HepG2 (cell line): ENCODE results near the gene UNC5C. TPM values are rescaled to one million over a fixed set of nuclear protein-coding genes. Genes with fewer than 3 reads are reported as not detected.
A peak's percentile ranks its signal among the peaks of the same experiment; 100 is the strongest.

Experiments
- ATAC-seq: fragments of 200-7000 bp; cut with Tn5 transposase; 3 replicates; pipeline ENCODE4 v1.9.1; 2020; ENCODE audit warnings: mild to moderate bottlenecking, moderate library complexity
- BruUV-seq: library from RNA; stranded (reverse); fragments of 400-500 nt; replicated peaks from 2 replicates; lab custom pipeline; 2021; lab: Mats Ljungman, UMichigan
- CTCF ChIA-PET: fragments of 300-600 bp; formaldehyde crosslinking; extraction: SDS; loops from one replicate; lab custom pipeline; 2021; ENCODE audit warnings: low total read pairs, inconsistent platforms, low intra/inter-chr PET ratio; lab: Yijun Ruan, JAX
- POLR2A ChIA-PET: fragments of 350-600 bp; sonication (Branson Sonifier 250); formaldehyde crosslinking; loops from one replicate; lab custom pipeline; 2020; ENCODE audit warnings: antibody characterized with exemption, inconsistent platforms; lab: Yijun Ruan, JAX
- DNase-seq: peaks from one replicate; pipeline ENCODE4 v3.0.0-alpha.2; 2015; ENCODE audit warnings: low spot score
- FAIRE-seq: peaks from 3 replicates; lab custom pipeline; 2011; peaks lifted over from hg19 to GRCh38; lab: Jason Lieb, UNC
- H2AFZ ChIP-seq: one replicate; pipeline ENCODE4 v1.6.1; 2011; ENCODE audit warnings: low read length, inconsistent platforms
- H3K27ac ChIP-seq: fragments of 300-600 bp; 3 replicates; pipeline ENCODE4 v1.8.0; 2011; ENCODE audit warnings: mixed run types, mild to moderate bottlenecking, mixed read lengths, low read length, inconsistent platforms; ENCODE audit not compliant: insufficient read depth; ENCODE audit errors: extremely low read length
- H3K27me3 ChIP-seq, 2 experiments: fragments of 200-600 bp in 1 of 2; 2 replicates in 1 of 2; 3 replicates in 1 of 2; pipeline versions ENCODE4 v1.6.0 to v1.8.0; 2011; ENCODE audit warnings: low read length in 2 of 2, mild to moderate bottlenecking in 2 of 2, moderate library complexity in 2 of 2, inconsistent platforms in 1 of 2; ENCODE audit not compliant: insufficient read depth in 2 of 2, control insufficient read depth in 1 of 2
- H3K36me3 ChIP-seq, 2 experiments: fragments of 200-600 bp in 1 of 2; replicated peaks in 1 of 2; 2 replicates in 1 of 2; 3 replicates in 1 of 2; pipeline versions ENCODE4 v1.5.1 to v1.8.0; 2011; ENCODE audit warnings: low read length in 2 of 2, inconsistent platforms in 1 of 2; ENCODE audit not compliant: insufficient read depth in 2 of 2, control insufficient read depth in 1 of 2
- H3K4me1 ChIP-seq: 2 replicates; pipeline ENCODE4 v1.5.1; 2012; ENCODE audit warnings: low read length, inconsistent platforms; ENCODE audit not compliant: insufficient read depth
- H3K4me2 ChIP-seq: 2 replicates; pipeline ENCODE4 v1.6.0; 2011; ENCODE audit warnings: low read depth, low read length, inconsistent platforms
- H3K4me3 ChIP-seq, 3 experiments: fragments of 200-600 bp in 1 of 3; sonication (generic), shearing (Covaris generic) in 1 of 3; replicated peaks in 1 of 3; 2 replicates each; pipeline ENCODE4 v1.5.1; 2011 to 2016; ENCODE audit warnings: low read length in 3 of 3, inconsistent platforms in 2 of 3, low read depth in 2 of 3, mild to moderate bottlenecking in 2 of 3, control low read depth in 1 of 3, mixed read lengths in 1 of 3; ENCODE audit not compliant: insufficient read depth in 1 of 3
- H3K79me2 ChIP-seq: one replicate; pipeline ENCODE4 v1.6.1; 2011; ENCODE audit warnings: low read length, inconsistent platforms; ENCODE audit not compliant: insufficient read depth
- H3K9ac ChIP-seq: 2 replicates; pipeline ENCODE4 v1.6.0; 2011; ENCODE audit warnings: mild to moderate bottlenecking, low read depth, low read length, inconsistent platforms; ENCODE audit not compliant: insufficient read depth
- H3K9me3 ChIP-seq: 2 replicates; pipeline ENCODE4 v1.5.1; 2012; ENCODE audit warnings: mild to moderate bottlenecking, low read length
- H4K20me1 ChIP-seq: 2 replicates; pipeline ENCODE4 v1.6.0; 2011; ENCODE audit warnings: inconsistent platforms, mild to moderate bottlenecking, low read length, moderate library complexity; ENCODE audit not compliant: insufficient read depth
- FOSL2 ChIP-seq: sonication (generic); formaldehyde crosslinking; IDR thresholded peaks from 2 replicates; pipeline ENCODE4 v1.4.0; 2020; ENCODE audit warnings: missing genetic modification reagents
- MATR3 ChIP-seq: sonication (generic); formaldehyde crosslinking; IDR thresholded peaks from 2 replicates; pipeline ENCODE4 v1.4.0; 2020; ENCODE audit warnings: missing genetic modification reagents
- ZNF569 ChIP-seq: sonication (generic); formaldehyde crosslinking; IDR thresholded peaks from 2 replicates; pipeline ENCODE4 v1.5.0; 2020; ENCODE audit warnings: mild to moderate bottlenecking, missing genetic modification reagents, moderate library complexity, borderline replicate concordance
- ZNF772 ChIP-seq: sonication (generic); formaldehyde crosslinking; IDR thresholded peaks from 2 replicates; pipeline ENCODE4 v1.5.0; 2020; ENCODE audit warnings: mild to moderate bottlenecking, missing genetic modification reagents
- WGBS: methylation state at CpG from one replicate; pipeline ENCODE4 v1.1.6; 2017; ENCODE audit warnings: low lambda C conversion rate; 5-methylcytosine and 5-hydroxymethylcytosine counted together
- in situ Hi-C: cut with HindIII; loops from 2 replicates; pipeline ENCODE4 v1.10.0; 2017; ENCODE audit warnings: low pct_unique_long_range_greater_than_20kb; ENCODE audit not compliant: extremely low pct_ligation_motif_present
- intact Hi-C: fragments of 100-400 bp; cut with micrococcal nuclease; formaldehyde crosslinking; loops from one replicate; pipeline ENCODE4 v1.10.0; 2022; ENCODE audit not compliant: unreplicated experiment
- polyA plus RNA-seq, 8 experiments: library from polyadenylated mRNA; depleted of rRNA in 3 of 8; stranded (reverse) in 7 of 8; unstranded in 1 of 8; fragments of >200 nt; fragmentation: Illumina TruSeq in 4 of 8; extraction: Trizol in 4 of 8; gene quantifications; 2 replicates each; pipeline versions ENCODE4 v1.2.1 to v1.2.3, GENCODE V29; 2011 to 2016; ENCODE audit warnings: low read depth in 4 of 8, missing spikeins in 1 of 8, mixed read lengths in 1 of 8; ENCODE audit not compliant: insufficient read depth in 1 of 8
- total RNA-seq, 5 experiments: library from RNA; depleted of rRNA; stranded (reverse); fragments of >200 nt; fragmentation: Illumina TruSeq; extraction: Trizol; gene quantifications; 2 replicates each; pipeline ENCODE4 v1.2.3, GENCODE V29; 2016; ENCODE audit warnings: low read depth in 1 of 5
- TF ChIP-seq, protein P1 (sequence below): IDR thresholded peaks from 2 replicates; pipeline ENCODE4 v1.6.1; 2016; ENCODE audit warnings: missing compliant biosample characterization, missing genetic modification reagents, borderline replicate concordance
- TF ChIP-seq, protein P2 (sequence below): IDR thresholded peaks from 2 replicates; pipeline ENCODE4 v1.6.1; 2016; ENCODE audit warnings: low read depth, missing genetic modification reagents, missing compliant biosample characterization
- TF ChIP-seq, protein P3 (sequence below), 2 experiments: fragments of 450-650 bp in 1 of 2; sonication (generic) in 1 of 2; formaldehyde crosslinking; IDR thresholded peaks; 2 replicates each; pipeline versions ENCODE4 v1.5.0 to v1.8.0; 2020 to 2022; ENCODE audit warnings: mild to moderate bottlenecking in 1 of 2, missing genetic modification reagents in 1 of 2

UNC5C gene
- total and polyA plus RNA-seq, 2 of the 13 experiments (the other 11 are each of a cell fraction or from before 2014, with no cell fraction given), result not detected

DNA sequence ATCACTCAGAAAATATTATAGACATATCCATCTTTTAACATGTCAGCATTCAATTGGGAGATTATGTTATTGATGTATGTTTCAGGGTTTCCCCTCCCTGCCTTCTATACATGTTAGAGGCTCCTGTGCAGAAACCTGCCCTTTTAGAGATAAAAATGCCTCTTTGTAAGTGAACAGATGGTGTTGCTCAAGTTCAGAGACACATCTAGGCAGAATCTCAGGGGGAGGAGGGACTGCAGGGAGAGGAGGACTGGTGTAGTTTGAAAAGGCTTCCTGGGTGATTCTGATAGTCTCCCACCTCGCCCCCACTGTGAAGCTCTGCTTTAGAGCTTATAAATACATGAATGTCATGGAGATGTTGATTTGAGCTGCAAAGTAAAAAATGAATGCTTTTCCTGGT, 12.0 kb upstream of the UNC5C start (continued):
- TF ChIP-seq, protein P1, sequence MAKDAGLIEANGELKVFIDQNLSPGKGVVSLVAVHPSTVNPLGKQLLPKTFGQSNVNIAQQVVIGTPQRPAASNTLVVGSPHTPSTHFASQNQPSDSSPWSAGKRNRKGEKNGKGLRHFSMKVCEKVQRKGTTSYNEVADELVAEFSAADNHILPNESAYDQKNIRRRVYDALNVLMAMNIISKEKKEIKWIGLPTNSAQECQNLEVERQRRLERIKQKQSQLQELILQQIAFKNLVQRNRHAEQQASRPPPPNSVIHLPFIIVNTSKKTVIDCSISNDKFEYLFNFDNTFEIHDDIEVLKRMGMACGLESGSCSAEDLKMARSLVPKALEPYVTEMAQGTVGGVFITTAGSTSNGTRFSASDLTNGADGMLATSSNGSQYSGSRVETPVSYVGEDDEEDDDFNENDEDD (CRISPR knock-in tag), result no peak
- TF ChIP-seq MATR3, result no peak
- TF ChIP-seq ZNF772 (CRISPR knock-in tag), result no peak
- TF ChIP-seq, protein P2, sequence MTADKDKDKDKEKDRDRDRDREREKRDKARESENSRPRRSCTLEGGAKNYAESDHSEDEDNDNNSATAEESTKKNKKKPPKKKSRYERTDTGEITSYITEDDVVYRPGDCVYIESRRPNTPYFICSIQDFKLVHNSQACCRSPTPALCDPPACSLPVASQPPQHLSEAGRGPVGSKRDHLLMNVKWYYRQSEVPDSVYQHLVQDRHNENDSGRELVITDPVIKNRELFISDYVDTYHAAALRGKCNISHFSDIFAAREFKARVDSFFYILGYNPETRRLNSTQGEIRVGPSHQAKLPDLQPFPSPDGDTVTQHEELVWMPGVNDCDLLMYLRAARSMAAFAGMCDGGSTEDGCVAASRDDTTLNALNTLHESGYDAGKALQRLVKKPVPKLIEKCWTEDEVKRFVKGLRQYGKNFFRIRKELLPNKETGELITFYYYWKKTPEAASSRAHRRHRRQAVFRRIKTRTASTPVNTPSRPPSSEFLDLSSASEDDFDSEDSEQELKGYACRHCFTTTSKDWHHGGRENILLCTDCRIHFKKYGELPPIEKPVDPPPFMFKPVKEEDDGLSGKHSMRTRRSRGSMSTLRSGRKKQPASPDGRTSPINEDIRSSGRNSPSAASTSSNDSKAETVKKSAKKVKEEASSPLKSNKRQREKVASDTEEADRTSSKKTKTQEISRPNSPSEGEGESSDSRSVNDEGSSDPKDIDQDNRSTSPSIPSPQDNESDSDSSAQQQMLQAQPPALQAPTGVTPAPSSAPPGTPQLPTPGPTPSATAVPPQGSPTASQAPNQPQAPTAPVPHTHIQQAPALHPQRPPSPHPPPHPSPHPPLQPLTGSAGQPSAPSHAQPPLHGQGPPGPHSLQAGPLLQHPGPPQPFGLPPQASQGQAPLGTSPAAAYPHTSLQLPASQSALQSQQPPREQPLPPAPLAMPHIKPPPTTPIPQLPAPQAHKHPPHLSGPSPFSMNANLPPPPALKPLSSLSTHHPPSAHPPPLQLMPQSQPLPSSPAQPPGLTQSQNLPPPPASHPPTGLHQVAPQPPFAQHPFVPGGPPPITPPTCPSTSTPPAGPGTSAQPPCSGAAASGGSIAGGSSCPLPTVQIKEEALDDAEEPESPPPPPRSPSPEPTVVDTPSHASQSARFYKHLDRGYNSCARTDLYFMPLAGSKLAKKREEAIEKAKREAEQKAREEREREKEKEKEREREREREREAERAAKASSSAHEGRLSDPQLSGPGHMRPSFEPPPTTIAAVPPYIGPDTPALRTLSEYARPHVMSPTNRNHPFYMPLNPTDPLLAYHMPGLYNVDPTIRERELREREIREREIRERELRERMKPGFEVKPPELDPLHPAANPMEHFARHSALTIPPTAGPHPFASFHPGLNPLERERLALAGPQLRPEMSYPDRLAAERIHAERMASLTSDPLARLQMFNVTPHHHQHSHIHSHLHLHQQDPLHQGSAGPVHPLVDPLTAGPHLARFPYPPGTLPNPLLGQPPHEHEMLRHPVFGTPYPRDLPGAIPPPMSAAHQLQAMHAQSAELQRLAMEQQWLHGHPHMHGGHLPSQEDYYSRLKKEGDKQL (CRISPR knock-in tag), result no peak

DNA sequence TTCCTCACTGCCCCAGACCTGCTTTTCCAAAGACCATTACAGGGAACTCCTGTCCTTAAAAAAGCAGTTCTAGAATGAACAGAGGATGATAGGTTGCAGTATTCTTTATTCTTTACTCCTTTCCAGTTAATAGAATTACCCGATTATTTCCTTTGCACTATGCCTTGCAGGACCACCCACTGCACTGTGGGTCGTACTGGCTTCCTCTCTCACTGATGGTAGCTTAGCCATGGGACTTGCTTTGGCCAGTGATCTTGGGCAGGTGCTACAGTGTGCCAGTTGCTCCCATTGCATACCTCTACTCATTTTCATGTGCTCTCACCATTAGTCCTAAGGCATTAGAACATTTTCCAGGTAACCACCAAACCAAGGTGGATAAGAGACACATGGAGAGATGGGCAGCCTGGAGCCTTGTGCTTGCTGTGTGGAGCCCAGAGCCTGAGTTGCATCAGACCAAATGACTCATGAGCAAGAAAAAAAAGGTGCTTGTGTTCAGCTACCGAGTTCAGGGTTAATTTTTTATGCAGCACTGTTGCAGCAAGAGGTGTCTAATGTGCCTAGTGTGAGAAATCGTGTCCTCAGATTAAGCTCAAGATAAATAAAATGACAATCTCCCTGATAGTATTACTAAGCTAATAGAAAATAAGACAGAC, 7.6 kb upstream of the UNC5C start:
- DNase-seq, result no peak
- Histone ChIP-seq H3K4me2 (no peak overlapping the region), H3K27ac (no peak overlapping the region), H3K4me3 (no peak overlapping the region), H3K27me3 (no peaks in the 10 kb centered on the region), H3K4me1 (no peaks in the 10 kb centered on the region), H3K9me3 (no peaks in the 10 kb centered on the region), H2AFZ (no peak overlapping the region), H3K79me2 (no peaks in the 10 kb centered on the region), H3K36me3 (no peaks in the 10 kb centered on the region), H3K9ac (no peak overlapping the region), H4K20me1 (no peaks in the 10 kb centered on the region)
- FAIRE-seq, result no peak
- no TSS peak for BruUV-seq
- 4% methylated on average over 4 of the region's 4 CpGs for WGBS
- intact Hi-C loops (no loop called here), in situ Hi-C loops (no loop called here)
- ATAC-seq, result no peak
- POLR2A ChIA-PET, result no interaction called here
- TF ChIP-seq ZNF569 (CRISPR knock-in tag) (no peak), FOSL2 (CRISPR knock-in tag) (peak; percentile 77)
- TF ChIP-seq, protein P3, sequence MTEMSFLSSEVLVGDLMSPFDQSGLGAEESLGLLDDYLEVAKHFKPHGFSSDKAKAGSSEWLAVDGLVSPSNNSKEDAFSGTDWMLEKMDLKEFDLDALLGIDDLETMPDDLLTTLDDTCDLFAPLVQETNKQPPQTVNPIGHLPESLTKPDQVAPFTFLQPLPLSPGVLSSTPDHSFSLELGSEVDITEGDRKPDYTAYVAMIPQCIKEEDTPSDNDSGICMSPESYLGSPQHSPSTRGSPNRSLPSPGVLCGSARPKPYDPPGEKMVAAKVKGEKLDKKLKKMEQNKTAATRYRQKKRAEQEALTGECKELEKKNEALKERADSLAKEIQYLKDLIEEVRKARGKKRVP (CRISPR knock-in tag; IDR thresholded peaks at IDR 0.05), result peak in 1 of 2 experiments; percentile 49; a peak in 1 of 4 replicates
- CTCF ChIA-PET, result no interaction called here
